Skin of body (tissue), 3 donors: ENCODE measurements around the gene PNLDC1. TPM values are rescaled to one million over a fixed set of nuclear protein-coding genes. Genes with fewer than 3 reads are reported as not detected.
"Not testable (repeated sequence)": the region's sequence is repeated elsewhere in the genome, so short reads cannot be mapped to it uniquely, and the experiment has no call there.

Source experiments
- DNase-seq: peaks from one replicate; lab custom pipeline; 2025; lab: John Stamatoyannopoulos, UW
- small RNA-seq: library from RNA; depleted of rRNA; stranded (forward); fragments of <200 nt; gene quantifications from one replicate; pipeline ENCODE3, GENCODE V24; 2014; ENCODE audit warnings: low replicate concordance
- total RNA-seq: library from RNA; depleted of rRNA; stranded (reverse); fragments of >200 nt; gene quantifications from one replicate; pipeline ENCODE4 v1.2.3, GENCODE V29; 2014

PNLDC1 gene
- total RNA-seq, 1 donor from 2014 or later: 0.30 TPM

- no peak for DNase-seq
Observed at GRCh38 chr6:159844737-159845645, 44.9 kb downstream of the PNLDC1 start.

GRCh38 chr6:159848552-159848951 lies 48.5 kb downstream of the PNLDC1 start:
- DNase-seq: not testable (repeated sequence)

DNA sequence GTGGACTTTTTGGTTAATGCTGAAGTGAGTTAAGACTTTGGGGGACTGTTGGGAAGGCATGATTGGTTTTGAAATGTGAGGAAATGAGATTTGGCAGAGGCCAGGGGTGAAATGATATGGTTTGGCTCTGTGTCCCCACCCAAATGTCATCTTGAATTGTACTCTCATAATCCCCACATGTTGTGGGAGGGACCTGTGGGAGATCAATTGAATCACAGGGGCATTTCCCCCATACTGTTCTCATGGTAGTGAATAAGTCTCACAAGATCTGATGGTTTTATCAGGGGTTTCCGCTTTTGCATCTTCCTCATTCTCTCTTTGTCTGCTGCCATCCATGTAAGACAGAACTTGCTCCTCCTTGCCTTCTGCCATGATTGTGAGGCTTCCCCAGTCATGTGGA lies 49.8 kb downstream of the PNLDC1 start:
- not testable (repeated sequence) for DNase-seq

- DNase-seq: no peak
Observed at GRCh38 chr6:159852877-159853276, 52.8 kb downstream of the PNLDC1 start.

- peak; percentile 71 for DNase-seq
Observed at GRCh38 chr6:159853754-159854153, 53.7 kb downstream of the PNLDC1 start.

DNA sequence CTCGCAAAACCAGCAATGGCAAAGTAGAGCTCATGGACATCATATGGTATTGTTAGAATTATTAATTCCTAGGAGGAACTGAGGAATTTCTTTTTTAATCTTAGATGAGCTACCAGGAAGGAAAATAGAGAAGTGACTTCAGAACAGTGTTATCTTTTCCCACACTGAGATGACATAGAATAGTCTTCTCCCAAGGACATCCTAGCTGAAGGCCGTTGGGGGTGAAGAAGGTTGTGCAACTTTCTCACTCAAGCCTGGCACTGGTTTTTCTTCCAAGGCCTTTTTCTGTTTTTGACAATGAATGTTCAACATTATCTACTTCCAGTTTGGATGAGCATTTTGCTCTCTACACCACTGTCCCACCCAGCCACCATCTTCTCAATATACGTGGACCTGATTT lies 54.9 kb downstream of the PNLDC1 start:
- DNase-seq: no peak

DNA sequence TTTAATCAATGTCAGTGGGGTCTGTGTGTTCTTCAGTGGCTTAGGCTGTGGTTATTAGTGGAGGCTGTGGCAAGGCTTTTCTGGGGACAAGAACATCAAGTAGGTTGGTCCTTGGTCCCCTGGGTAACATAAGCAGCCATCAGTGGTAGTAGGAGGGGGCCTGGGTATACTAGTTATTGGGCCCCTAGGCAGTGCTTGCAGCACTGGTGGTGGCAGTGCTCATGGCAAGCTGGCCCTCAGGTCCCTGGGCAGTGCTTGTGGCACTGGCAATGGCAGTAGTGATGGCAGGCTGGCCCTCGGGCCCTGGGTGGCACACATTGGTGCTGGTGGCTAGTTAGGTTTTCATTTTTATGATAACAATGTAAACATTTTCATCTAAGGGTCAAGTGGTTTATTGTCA lies 58.2 kb downstream of the PNLDC1 start:
- DNase-seq: no peak

DNA sequence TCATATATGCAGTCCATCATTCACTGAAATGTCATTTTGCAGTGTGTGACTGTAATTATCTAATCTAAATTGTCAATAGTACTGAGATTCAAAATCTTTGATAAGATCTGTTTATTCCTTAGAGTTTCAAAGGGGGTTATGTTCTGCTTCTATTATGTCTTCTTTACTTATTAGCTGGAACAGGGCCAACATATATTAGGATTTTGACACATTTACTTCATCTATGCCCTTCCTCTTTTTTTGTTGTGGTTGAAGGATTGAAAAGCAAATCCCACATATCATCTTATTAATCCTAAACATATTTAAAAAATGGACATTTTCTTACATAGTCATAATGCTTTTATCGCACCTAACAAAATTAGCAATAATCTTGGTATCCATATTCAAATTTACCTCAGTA lies 60.4 kb downstream of the PNLDC1 start:
- DNase-seq: no peak

- DNase-seq: no peak
Observed at GRCh38 chr6:159862103-159862502, 62.0 kb downstream of the PNLDC1 start.

DNA sequence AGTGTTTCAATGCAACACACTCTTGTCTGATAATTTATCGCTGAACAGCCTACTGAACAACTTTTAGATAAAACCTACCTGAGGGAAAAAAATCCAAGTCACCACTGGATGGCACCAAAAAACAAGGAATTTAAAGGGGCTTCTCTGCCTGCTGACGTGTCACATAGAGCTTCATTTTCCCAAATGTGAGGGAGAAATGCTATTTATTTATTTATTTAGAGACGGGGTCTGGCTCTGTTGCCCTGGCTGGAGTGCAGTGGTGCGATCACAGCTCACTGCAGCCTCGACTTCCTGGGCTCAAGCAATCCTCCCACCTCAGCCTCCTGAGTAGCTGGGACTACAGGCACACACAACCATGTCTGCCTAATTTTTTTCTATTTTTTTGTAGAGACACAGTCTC lies 63.3 kb downstream of the PNLDC1 start:
- DNase-seq: peak; percentile 68

GRCh38 chr6:159865226-159865920 lies 65.3 kb downstream of the PNLDC1 start:
- DNase-seq: no peak

GRCh38 chr6:159866286-159867247 lies 66.5 kb downstream of the PNLDC1 start:
- DNase-seq: no peak

Small RNA genes within 50 kb of the gene (small RNA-seq; reads per million reads assigned to genes)
- gene SNORA20 (73.5 reads per million, percentile 96 among the genes with 10 or more reads in this experiment), gene SNORA29 (not detected)

Other genes with a start within 250 kb of the PNLDC1 start
- gene SOD2, start 107.0 kb upstream of the PNLDC1 start, total RNA-seq: 71.2 TPM
- 91.9 TPM for gene WTAP, start 72.8 kb upstream of the PNLDC1 start, total RNA-seq
- 19.0 TPM for gene ACAT2, start 38.2 kb upstream of the PNLDC1 start, total RNA-seq
- 130 TPM for gene TCP1, start 10.7 kb upstream of the PNLDC1 start, total RNA-seq
- gene MRPL18, start 9.8 kb upstream of the PNLDC1 start, total RNA-seq: 40.0 TPM
- under 0.01 TPM for gene MAS1, start 90.7 kb downstream of the PNLDC1 start, total RNA-seq
- 93.1 TPM for gene IGF2R, start 168.8 kb downstream of the PNLDC1 start, total RNA-seq